WTC11 (cell line): Measurements from ENCODE around the gene LRRN4. TPM values are rescaled to one million over a fixed set of nuclear protein-coding genes. Genes with fewer than 3 reads are reported as not detected.

Experiments used
- ATAC-seq: fragments of 200-7000 bp; cut with Tn5 transposase; 2 replicates; pipeline ENCODE4 v1.10.0; 2021; ENCODE audit warnings: mild to moderate bottlenecking, moderate library complexity
- CTCF ChIA-PET: fragments of 300-600 bp; sonication (Branson Sonifier 250); formaldehyde crosslinking; loops from one replicate; lab custom pipeline; 2021; ENCODE audit warnings: antibody characterized with exemption; lab: Charles Lee
- POLR2A ChIA-PET: fragments of 350-600 bp; sonication (Branson Sonifier 250); formaldehyde crosslinking; loops from one replicate; lab custom pipeline; 2021; ENCODE audit warnings: antibody characterized with exemption; lab: Charles Lee
- DNase-seq: peaks from one replicate; pipeline ENCODE4 v3.0.0; 2021; ENCODE audit warnings: low spot score
- H3K27ac Mint-ChIP-seq: 2 replicates; pipeline ENCODE4 v1.8.0; 2021; ENCODE audit warnings: mixed read lengths
- H3K27me3 Mint-ChIP-seq: 2 replicates; pipeline ENCODE4 v1.8.0; 2021; ENCODE audit warnings: low read depth, mild to moderate bottlenecking, moderate library complexity, mixed read lengths
- H3K36me3 Mint-ChIP-seq: 2 replicates; pipeline ENCODE4 v1.8.0; 2021; ENCODE audit warnings: mixed read lengths
- H3K4me1 Mint-ChIP-seq: 2 replicates; pipeline ENCODE4 v1.8.0; 2022; ENCODE audit warnings: mixed read lengths
- H3K4me3 Mint-ChIP-seq: 2 replicates; pipeline ENCODE4 v1.8.0; 2021; ENCODE audit warnings: mild to moderate bottlenecking, moderate library complexity, mixed read lengths
- H3K9me3 Mint-ChIP-seq: 2 replicates; pipeline ENCODE4 v1.8.0; 2021; ENCODE audit warnings: mixed read lengths
- ELF4 ChIP-seq: sonication (generic); formaldehyde crosslinking; IDR thresholded peaks from 2 replicates; pipeline ENCODE4 v1.8.1; 2022; ENCODE audit warnings: low read depth, mild to moderate bottlenecking, moderate library complexity, missing genetic modification reagents
- GRHL2 ChIP-seq: fragments of 250-450 bp; sonication (Bioruptor Pico); IDR thresholded peaks from 2 replicates; pipeline ENCODE4 v1.8.0; 2022; ENCODE audit warnings: mild to moderate bottlenecking, moderate library complexity; ENCODE audit not compliant: insufficient replicate concordance, severe bottlenecking
- IRF2 ChIP-seq: sonication (generic); formaldehyde crosslinking; IDR thresholded peaks from 2 replicates; pipeline ENCODE4 v1.8.0; 2022; ENCODE audit warnings: low read depth, missing genetic modification reagents, borderline replicate concordance
- JUN ChIP-seq: sonication (generic); formaldehyde crosslinking; IDR thresholded peaks from 2 replicates; pipeline ENCODE4 v1.8.0; 2023; ENCODE audit warnings: mild to moderate bottlenecking, missing genetic modification reagents
- MXD4 ChIP-seq: fragments of 250-450 bp; sonication (Bioruptor Pico); IDR thresholded peaks from 2 replicates; pipeline ENCODE4 v1.8.0; 2021; ENCODE audit warnings: mild to moderate bottlenecking, moderate library complexity, borderline replicate concordance
- NR1H2 ChIP-seq: sonication (generic); formaldehyde crosslinking; IDR thresholded peaks from 2 replicates; pipeline ENCODE4 v1.9.0; 2021; ENCODE audit warnings: mild to moderate bottlenecking, moderate library complexity, missing genetic modification reagents
- OVOL2 ChIP-seq: fragments of 250-450 bp; sonication (Bioruptor Pico); IDR thresholded peaks from 2 replicates; pipeline ENCODE4 v1.9.0; 2021; ENCODE audit warnings: mild to moderate bottlenecking, borderline replicate concordance
- PRRX2 ChIP-seq: fragments of 250-450 bp; sonication (Bioruptor Pico); IDR thresholded peaks from 2 replicates; pipeline ENCODE4 v1.8.0; 2021; ENCODE audit warnings: mild to moderate bottlenecking
- SP1 ChIP-seq: sonication (generic); formaldehyde crosslinking; conservative IDR thresholded peaks from 2 replicates; pipeline ENCODE4 v1.8.1; 2022; ENCODE audit warnings: missing genetic modification reagents
- TP53 ChIP-seq: sonication (generic); formaldehyde crosslinking; IDR thresholded peaks from 2 replicates; pipeline ENCODE4 v1.8.1; 2023; ENCODE audit warnings: mild to moderate bottlenecking, missing genetic modification reagents
- ZNF219 ChIP-seq: sonication (generic); formaldehyde crosslinking; IDR thresholded peaks from 2 replicates; pipeline ENCODE4 v1.8.0; 2023; ENCODE audit warnings: missing genetic modification reagents, mild to moderate bottlenecking, borderline replicate concordance
- ZNF416 ChIP-seq: fragments of 250-450 bp; sonication (Bioruptor Pico); IDR thresholded peaks from 2 replicates; pipeline ENCODE4 v1.9.0; 2021; ENCODE audit warnings: mild to moderate bottlenecking, inconsistent platforms
- total RNA-seq: library from RNA; stranded (reverse); gene quantifications from 3 replicates; pipeline ENCODE4 v1.2.3, GENCODE V29; 2021
- TF ChIP-seq, protein P1 (sequence below): sonication (generic); formaldehyde crosslinking; IDR thresholded peaks from 2 replicates; pipeline ENCODE4 v1.8.0; 2023; ENCODE audit warnings: missing genetic modification reagents, mild to moderate bottlenecking, borderline replicate concordance
- TF ChIP-seq, protein P2 (sequence below): sonication (generic); formaldehyde crosslinking; IDR thresholded peaks from 2 replicates; pipeline ENCODE4 v1.8.0; 2022; ENCODE audit warnings: missing genetic modification reagents
- TF ChIP-seq, protein P3 (sequence below): sonication (generic); formaldehyde crosslinking; IDR thresholded peaks from 2 replicates; pipeline ENCODE4 v1.8.1; 2023; ENCODE audit warnings: mild to moderate bottlenecking, moderate library complexity, missing genetic modification reagents
- TF ChIP-seq, protein P4 (sequence below): sonication (generic); formaldehyde crosslinking; IDR thresholded peaks from 2 replicates; pipeline ENCODE4 v1.8.1; 2022; ENCODE audit warnings: low read depth, mild to moderate bottlenecking, moderate library complexity, missing genetic modification reagents, borderline replicate concordance
- TF ChIP-seq, protein P5 (sequence below): sonication (generic); formaldehyde crosslinking; IDR thresholded peaks from 2 replicates; pipeline ENCODE4 v1.8.1; 2023; ENCODE audit warnings: mild to moderate bottlenecking, missing genetic modification reagents
- TF ChIP-seq, protein P6 (sequence below): fragments of 250-450 bp; sonication (Bioruptor Pico); IDR thresholded peaks from 2 replicates; pipeline ENCODE4 v1.9.0; 2021; ENCODE audit warnings: mild to moderate bottlenecking

LRRN4 gene
- total RNA-seq, 1 experiment from 2014 or later: 0.48 TPM

DNA sequence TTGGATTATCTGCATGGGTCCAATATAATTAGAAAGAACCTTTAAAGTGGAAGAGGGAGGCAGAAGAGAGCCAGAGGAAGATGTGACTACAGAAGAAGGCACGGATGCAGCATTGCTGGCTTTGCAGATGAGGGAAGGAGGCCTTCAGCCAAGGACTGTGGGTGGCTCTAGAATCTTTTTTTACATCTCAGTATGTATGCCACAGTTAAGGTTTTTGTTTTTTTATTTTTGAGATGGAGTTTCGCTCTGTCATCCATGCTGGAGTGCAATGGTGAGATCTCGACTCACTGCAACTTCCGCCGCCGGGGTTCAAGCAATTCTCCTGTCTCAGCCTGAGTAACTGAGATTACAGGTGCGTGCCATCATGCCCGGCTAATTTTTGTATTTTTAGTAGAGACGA lies 54.1 kb downstream of the LRRN4 start:
- Mint-ChIP-seq H3K36me3 (peaks cover 17% of the 10 kb centered on the region), H3K27me3 (no peaks in the 10 kb centered on the region), H3K4me1 (no peaks in the 10 kb centered on the region), H3K27ac (no peak overlapping the region), H3K9me3 (no peaks in the 10 kb centered on the region), H3K4me3 (no peak overlapping the region)
- TF ChIP-seq SP1 (CRISPR knock-in tag) (no peak), ZNF416 (CRISPR knock-in tag) (no peak), TP53 (no peak), JUN (CRISPR knock-in tag) (no peak), GRHL2 (CRISPR knock-in tag) (no peak), PRRX2 (no peak), NR1H2 (CRISPR knock-in tag) (no peak), IRF2 (CRISPR knock-in tag) (no peak), OVOL2 (CRISPR knock-in tag) (no peak), MXD4 (CRISPR knock-in tag) (no peak), ELF4 (CRISPR knock-in tag) (no peak), ZNF219 (CRISPR knock-in tag) (no peak)
- TF ChIP-seq, protein P1, sequence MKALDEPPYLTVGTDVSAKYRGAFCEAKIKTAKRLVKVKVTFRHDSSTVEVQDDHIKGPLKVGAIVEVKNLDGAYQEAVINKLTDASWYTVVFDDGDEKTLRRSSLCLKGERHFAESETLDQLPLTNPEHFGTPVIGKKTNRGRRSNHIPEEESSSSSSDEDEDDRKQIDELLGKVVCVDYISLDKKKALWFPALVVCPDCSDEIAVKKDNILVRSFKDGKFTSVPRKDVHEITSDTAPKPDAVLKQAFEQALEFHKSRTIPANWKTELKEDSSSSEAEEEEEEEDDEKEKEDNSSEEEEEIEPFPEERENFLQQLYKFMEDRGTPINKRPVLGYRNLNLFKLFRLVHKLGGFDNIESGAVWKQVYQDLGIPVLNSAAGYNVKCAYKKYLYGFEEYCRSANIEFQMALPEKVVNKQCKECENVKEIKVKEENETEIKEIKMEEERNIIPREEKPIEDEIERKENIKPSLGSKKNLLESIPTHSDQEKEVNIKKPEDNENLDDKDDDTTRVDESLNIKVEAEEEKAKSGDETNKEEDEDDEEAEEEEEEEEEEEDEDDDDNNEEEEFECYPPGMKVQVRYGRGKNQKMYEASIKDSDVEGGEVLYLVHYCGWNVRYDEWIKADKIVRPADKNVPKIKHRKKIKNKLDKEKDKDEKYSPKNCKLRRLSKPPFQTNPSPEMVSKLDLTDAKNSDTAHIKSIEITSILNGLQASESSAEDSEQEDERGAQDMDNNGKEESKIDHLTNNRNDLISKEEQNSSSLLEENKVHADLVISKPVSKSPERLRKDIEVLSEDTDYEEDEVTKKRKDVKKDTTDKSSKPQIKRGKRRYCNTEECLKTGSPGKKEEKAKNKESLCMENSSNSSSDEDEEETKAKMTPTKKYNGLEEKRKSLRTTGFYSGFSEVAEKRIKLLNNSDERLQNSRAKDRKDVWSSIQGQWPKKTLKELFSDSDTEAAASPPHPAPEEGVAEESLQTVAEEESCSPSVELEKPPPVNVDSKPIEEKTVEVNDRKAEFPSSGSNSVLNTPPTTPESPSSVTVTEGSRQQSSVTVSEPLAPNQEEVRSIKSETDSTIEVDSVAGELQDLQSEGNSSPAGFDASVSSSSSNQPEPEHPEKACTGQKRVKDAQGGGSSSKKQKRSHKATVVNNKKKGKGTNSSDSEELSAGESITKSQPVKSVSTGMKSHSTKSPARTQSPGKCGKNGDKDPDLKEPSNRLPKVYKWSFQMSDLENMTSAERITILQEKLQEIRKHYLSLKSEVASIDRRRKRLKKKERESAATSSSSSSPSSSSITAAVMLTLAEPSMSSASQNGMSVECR: no peak
- TF ChIP-seq, protein P2, sequence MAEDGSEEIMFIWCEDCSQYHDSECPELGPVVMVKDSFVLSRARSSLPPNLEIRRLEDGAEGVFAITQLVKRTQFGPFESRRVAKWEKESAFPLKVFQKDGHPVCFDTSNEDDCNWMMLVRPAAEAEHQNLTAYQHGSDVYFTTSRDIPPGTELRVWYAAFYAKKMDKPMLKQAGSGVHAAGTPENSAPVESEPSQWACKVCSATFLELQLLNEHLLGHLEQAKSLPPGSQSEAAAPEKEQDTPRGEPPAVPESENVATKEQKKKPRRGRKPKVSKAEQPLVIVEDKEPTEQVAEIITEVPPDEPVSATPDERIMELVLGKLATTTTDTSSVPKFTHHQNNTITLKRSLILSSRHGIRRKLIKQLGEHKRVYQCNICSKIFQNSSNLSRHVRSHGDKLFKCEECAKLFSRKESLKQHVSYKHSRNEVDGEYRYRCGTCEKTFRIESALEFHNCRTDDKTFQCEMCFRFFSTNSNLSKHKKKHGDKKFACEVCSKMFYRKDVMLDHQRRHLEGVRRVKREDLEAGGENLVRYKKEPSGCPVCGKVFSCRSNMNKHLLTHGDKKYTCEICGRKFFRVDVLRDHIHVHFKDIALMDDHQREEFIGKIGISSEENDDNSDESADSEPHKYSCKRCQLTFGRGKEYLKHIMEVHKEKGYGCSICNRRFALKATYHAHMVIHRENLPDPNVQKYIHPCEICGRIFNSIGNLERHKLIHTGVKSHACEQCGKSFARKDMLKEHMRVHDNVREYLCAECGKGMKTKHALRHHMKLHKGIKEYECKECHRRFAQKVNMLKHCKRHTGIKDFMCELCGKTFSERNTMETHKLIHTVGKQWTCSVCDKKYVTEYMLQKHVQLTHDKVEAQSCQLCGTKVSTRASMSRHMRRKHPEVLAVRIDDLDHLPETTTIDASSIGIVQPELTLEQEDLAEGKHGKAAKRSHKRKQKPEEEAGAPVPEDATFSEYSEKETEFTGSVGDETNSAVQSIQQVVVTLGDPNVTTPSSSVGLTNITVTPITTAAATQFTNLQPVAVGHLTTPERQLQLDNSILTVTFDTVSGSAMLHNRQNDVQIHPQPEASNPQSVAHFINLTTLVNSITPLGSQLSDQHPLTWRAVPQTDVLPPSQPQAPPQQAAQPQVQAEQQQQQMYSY (CRISPR knock-in tag): no peak
- TF ChIP-seq, protein P3, sequence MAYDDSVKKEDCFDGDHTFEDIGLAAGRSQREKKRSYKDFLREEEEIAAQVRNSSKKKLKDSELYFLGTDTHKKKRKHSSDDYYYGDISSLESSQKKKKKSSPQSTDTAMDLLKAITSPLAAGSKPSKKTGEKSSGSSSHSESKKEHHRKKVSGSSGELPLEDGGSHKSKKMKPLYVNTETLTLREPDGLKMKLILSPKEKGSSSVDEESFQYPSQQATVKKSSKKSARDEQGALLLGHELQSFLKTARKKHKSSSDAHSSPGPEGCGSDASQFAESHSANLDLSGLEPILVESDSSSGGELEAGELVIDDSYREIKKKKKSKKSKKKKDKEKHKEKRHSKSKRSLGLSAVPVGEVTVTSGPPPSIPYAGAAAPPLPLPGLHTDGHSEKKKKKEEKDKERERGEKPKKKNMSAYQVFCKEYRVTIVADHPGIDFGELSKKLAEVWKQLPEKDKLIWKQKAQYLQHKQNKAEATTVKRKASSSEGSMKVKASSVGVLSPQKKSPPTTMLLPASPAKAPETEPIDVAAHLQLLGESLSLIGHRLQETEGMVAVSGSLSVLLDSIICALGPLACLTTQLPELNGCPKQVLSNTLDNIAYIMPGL (CRISPR knock-in tag): no peak
- TF ChIP-seq, protein P4, sequence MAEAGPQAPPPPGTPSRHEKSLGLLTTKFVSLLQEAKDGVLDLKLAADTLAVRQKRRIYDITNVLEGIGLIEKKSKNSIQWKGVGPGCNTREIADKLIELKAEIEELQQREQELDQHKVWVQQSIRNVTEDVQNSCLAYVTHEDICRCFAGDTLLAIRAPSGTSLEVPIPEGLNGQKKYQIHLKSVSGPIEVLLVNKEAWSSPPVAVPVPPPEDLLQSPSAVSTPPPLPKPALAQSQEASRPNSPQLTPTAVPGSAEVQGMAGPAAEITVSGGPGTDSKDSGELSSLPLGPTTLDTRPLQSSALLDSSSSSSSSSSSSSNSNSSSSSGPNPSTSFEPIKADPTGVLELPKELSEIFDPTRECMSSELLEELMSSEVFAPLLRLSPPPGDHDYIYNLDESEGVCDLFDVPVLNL (CRISPR knock-in tag): no peak
- TF ChIP-seq, protein P5, sequence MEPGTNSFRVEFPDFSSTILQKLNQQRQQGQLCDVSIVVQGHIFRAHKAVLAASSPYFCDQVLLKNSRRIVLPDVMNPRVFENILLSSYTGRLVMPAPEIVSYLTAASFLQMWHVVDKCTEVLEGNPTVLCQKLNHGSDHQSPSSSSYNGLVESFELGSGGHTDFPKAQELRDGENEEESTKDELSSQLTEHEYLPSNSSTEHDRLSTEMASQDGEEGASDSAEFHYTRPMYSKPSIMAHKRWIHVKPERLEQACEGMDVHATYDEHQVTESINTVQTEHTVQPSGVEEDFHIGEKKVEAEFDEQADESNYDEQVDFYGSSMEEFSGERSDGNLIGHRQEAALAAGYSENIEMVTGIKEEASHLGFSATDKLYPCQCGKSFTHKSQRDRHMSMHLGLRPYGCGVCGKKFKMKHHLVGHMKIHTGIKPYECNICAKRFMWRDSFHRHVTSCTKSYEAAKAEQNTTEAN (CRISPR knock-in tag): no peak
- TF ChIP-seq, protein P6, sequence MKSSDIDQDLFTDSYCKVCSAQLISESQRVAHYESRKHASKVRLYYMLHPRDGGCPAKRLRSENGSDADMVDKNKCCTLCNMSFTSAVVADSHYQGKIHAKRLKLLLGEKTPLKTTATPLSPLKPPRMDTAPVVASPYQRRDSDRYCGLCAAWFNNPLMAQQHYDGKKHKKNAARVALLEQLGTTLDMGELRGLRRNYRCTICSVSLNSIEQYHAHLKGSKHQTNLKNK (CRISPR knock-in tag): no peak
- POLR2A ChIA-PET: no interaction called here
- CTCF ChIA-PET: no interaction called here
- ATAC-seq (no peak), DNase-seq (no peak)
